ENCODE measurements around the gene VRTN.
"Not testable (repeated sequence)": the region's sequence is repeated elsewhere in the genome, so short reads cannot be mapped to it uniquely, and the experiment has no call there.

VRTN gene

DNA sequence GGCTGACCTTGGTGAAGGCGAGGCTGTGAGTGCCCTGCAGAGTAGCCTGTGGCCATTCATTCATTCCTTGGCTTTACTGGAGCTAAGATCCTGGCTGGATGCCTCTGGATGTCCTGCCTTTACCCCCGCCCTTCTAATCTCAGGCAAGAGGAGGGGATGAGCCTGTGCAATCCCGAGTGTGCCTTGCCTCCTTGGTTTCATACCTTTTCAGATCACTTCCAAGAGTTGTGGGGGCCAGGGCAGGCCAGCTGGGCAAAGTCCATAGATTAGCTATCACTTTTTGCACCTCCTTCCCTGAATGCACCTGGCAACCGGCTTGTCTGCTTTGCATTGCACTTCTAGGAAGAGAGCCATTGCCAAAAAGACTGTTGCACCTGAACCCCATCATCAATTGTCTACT lies 1.5 kb downstream of the VRTN start:
- DNase-seq: no peak

DNA sequence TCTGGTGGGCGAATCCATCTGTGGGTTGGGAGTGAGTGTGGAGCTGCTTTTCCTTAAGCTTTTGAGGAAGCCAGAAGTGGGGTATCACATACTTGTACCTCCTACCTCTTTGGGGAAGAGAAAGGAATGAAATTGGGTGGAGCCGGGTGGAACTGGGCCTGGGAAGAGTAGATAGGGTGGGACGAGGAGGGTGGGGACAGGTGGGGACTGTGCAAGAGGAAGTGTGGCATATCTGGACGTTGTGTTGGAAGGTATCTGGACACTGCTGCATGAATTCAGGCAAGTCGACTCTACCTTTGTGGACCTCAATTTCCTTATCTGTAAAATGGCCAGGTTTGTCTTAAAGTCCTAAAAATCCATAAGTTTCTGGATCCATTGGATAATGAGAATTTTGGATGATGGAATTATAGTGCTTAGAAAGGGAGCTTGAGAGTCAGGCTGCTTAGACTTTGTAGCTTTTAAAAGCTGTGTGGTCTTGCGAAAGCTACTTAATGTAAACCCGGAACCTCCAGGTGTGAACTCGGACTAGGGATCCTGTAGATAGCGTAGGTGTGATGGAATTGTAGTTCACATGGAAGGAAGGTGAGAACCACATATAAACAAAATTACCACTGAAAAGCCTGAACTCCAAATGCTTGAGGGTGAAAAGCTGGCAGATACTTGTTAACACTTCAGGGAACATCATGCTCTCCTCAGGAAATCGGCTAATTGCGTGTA lies 2.1 kb downstream of the VRTN start:
- DNase-seq: no peak

DNA sequence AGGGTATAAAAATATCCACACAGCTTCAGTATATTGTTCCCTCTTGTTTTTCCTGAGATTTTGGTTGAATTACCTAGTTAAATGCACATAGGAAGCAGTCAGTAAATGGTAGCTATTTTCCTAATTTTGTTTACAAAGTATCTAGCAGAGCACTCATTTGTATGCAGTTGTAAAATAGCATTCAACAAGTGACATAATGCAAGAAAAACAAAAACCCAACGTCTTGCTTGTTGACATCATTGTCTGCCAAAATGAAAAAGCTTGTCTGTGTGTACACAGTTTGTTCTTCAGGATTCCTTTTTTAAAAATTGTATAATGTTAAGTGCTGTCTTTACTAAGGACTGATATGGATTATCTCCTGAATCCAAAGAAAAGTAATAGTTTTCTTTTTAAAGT lies 2.7 kb downstream of the VRTN start:
- DNase-seq: no peak

DNA sequence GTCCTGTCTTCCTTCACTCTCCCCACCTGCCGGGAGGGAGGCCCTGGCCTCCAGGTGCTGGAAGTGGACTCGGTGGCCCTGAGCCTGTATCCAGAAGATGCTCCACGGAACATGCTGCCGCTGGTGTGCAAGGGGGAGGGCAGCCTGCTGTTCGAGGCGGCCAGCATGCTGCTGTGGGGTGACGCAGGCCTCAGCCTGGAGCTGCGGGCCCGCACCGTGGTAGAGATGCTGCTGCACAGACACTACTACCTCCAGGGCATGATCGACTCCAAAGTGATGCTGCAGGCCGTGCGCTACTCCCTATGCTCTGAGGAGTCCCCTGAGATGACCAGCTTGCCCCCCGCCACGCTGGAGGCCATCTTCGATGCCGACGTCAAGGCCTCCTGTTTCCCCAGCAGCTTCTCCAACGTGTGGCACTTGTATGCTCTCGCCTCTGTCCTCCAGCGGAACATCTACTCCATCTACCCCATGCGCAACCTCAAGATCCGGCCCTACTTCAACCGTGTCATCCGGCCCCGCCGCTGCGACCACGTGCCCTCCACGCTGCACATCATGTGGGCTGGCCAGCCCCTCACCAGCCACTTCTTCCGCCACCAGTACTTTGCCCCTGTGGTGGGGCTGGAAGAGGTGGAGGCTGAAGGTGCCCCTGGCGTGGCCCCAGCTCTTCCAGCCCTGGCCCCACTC lies 8.8 kb downstream of the VRTN start:
- DNase-seq: no peak

DNA sequence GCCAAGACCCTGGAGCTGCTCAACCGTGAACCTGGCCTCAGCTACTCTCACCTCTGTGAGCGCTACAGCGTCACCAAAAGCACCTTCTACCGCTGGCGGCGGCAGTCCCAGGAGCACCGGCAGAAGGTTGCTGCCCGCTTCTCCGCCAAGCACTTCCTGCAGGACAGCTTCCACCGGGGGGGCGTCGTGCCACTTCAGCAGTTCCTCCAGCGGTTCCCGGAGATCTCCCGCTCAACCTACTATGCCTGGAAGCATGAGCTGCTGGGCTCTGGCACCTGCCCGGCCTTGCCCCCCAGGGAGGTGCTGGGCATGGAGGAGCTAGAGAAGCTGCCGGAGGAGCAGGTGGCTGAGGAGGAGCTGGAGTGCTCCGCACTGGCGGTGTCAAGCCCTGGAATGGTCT lies 9.3 kb downstream of the VRTN start:
- no peak for DNase-seq

DNA sequence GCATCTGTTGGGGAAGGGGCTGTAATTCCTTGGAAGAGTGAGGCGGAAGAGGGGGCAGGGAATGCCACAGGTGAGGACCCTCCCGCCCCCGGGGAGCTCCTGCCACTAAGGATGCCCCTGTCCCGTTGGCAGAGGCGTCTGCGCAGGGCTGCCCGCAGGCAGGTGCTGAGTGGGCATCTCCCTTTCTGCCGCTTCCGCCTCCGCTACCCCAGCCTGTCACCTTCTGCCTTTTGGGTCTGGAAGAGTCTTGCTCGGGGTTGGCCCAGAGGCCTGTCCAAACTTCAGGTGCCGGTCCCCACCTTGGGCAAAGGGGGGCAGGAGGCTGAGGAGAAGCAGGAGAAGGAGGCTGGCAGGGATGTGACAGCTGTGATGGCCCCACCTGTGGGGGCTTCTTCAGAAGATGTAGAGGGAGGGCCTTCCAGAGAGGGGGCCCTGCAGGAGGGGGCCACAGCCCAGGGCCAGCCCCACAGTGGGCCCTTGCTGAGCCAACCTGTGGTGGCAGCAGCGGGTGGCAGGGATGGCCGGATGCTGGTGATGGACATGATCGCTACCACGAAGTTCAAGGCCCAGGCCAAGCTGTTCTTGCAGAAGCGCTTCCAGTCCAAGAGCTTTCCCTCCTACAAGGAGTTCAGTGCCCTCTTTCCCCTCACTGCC lies 10.0 kb downstream of the VRTN start:
- no peak for DNase-seq

DNA sequence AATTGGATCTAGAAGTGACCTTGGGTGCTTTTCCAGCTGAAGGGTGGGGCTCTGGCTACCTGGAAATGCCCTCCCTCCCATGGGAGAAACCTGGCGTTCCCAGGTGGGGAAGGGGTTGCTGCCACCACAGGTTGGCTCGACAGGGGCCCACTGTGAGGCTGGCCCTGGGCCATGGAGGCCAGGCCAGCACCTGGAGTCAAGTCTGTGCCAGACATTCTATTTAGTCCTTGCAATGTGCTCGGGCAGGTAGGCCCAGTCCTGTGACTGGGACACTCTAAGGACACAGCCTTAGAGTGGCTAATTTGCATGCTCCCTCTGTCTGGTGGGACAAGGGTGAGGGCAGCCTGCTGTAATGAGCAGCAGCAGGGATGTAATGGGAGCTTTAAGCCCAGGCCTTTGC lies 11.9 kb downstream of the VRTN start:
- DNase-seq: no peak

DNA sequence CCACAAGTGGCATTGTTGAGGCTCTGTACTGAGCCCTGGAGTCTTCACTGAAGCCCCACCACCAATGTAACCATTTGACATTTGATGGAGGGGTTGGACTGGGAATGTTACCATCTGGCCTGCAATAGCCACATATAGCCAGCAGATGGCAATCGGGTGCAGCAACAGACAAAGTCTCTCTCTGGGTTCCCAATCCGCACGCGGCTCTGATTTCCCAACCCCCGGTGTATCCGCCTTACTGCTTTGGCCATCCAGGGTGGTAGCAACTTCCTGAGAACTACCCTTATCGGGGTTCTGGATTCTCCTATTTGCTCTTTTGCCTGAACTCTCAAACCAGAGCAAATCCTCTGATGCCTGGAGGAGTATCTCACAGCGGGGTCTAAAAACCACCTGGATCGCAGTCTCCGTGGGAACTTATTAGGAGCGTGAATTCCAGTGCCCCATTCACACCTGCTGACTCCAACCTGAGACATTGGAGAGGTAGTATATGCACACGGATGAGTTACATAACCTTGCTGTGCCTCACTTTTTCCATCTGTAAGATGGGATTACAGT lies 14.2 kb downstream of the VRTN start:
- DNase-seq: peak; percentile 16

DNA sequence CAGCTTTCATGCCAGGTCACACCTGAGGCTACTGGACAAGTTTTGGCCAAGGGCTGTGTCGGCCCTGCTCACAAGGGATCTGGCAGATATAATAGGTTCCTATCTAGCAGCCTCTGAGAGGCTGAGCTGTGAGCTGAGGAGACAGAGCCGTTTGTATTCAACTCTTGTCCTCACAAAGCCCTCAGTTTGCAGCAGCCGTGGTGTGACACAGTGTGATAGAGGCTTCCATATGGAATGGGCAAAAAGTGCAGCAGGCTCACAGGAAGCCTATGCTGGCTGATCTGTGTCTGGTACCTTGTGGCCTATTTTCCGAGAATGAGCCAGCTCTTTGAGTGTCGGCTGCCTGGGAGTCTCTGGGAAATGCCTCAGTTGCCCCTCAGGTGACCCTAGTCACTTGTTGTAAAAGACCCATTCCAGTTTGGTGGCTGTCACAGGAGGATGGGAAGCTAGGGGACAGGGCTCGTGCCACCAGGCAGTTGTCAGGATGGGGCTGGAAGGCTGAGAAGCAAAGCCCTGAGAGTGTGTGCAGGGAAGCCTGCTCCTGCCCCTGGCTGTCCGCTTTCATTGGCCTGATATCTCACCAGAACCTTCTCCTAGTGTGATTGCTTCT lies 16.1 kb downstream of the VRTN start:
- no peak for DNase-seq

DNA sequence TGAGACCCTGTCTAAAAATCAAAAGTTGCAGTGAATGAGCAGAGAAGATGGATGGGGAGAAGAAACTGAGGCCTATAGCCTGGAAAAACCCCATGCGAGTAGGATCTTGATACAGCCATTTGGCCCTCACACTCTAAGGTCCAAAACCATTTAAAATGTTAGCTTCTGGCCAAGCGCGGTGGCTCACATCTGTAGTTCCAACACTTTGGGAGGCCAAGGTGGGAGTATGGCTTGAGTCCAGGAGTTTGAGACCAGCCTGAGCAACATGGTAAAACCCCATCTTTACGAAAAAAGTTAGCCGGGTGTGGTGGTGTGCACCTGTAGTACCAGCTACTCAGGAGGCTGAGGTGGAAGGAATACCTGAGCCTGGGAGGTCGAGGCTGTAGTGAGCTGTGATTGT lies 19.8 kb downstream of the VRTN start:
- no peak for DNase-seq

DNA sequence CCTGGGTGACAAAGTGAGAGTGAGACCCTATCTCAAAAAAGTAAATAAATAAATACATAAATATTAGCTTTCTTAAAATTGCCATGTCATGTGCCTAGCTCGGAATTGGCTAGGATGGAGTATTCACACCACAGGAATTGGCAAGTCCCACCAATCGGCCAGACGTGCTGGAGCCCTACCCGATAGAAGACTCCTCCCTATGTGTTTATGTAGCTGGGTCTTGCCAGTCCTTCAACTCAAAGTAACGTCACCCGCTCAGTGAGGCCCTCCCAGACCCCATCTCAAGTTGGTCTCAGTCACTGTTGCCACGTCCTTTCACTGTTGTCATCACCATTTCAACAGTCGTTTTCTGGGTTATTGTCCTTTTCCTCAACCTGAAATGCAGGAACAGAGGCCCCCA lies 20.2 kb downstream of the VRTN start:
- no peak for DNase-seq

DNA sequence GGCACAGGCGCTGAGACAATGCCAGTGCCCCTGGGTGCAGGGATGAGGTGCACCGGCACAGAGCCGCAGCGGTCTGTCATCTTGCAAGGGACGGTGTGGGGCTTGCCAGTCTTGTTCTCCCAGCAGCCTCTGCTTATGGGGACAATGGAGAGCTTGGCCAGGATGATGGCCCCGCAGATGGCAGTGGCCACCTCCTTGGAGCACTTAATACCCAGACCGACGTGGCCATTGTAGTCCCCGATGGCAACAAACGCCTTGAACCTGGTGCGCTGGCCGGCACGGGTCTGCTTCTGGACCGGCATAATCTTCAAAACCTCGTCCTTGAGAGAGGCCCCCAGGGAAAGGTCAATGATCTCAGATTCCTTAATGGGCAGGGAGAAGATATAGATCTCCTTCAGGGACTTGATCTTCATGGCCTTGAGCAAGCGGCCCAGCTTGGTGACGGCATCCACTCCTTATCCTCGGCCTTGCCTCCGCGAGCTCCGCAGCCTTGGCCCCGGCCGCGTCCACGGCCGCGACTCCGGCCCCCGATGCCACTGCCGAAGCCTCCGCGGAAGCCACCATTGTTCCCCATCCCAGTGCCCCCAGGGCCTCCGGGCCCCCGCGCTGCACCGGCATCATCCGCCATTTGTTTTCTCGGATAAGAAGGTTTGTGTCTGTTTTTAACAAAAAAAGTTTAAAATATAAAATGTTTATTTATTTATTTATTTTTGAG lies 29.9 kb downstream of the VRTN start:
- DNase-seq: no peak

DNA sequence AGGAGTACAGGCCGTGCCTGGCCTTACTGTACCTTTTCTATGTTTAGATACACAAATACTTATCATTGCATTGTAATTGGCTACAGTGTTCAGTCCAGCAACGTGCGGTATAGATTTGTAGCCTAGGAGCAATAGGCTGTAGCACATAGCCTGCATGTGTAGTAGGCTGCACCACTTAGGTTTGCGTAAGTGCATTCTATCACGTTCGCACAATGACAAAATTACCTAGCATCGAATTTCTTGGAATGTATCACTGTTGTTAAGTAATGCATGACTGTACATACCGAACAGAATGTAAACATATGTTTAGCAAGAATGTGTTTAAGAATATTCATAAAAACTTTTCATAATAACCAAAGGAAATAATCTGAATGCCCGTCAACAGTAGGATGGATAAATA lies 31.9 kb downstream of the VRTN start:
- no peak for DNase-seq

DNA sequence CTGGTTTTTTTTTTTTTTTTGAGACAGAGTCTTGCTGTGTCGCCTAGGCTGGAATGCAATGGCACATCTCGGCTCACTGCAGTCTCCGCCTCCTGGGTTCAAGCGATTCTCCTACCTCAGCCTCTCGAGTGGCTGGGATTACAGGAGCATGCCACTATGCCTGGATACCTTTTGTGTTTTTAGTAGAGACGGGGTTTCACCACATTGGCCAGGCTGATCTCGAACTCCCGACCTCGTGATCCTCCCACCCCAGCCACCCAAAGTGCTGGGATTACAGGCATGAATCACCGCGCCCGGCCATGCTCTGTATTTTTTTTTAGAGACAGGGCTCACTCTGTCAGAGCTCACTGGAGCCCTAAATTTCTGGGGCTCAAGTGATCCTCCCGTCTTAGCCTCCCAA lies 32.6 kb downstream of the VRTN start:
- no peak for DNase-seq

DNA sequence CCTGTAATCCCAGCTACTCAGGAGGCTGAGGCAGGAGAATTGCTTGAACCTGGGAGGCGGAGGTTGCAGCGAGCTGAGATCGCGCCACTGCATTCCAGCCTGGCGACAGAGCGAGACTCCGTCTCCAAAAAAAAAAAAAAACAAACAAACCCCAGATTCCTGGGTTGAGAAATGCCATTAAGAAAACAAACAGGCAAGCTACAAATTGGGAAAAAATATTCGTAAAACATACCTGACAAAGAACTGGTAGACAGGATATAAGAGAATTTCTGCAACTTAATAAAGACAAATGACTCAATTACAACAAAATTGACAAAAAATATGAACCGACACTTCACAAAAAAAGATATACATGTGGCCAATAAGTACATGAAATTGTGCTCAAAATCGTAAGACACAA lies 33.3 kb downstream of the VRTN start:
- not testable (repeated sequence) for DNase-seq

DNA sequence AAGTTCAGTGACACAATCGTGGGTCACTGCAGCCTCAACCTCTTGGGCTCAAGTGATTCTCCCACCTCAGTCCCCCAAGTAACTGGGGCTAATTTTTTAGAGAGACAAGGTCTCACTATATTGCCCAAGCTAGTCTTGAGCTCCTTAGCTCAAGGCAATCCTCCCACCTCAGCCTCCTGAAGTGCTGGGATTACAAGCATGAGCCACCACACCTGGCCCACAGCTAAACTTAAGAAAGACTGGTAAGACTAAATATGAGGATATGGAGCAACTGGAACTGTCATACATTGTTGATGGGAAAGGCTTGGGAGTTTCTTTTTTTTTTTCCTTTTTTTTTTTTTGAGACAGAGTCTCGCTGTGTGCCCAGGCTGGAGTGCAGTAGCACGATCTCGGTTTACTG lies 34.0 kb downstream of the VRTN start:
- DNase-seq: no peak

DNA sequence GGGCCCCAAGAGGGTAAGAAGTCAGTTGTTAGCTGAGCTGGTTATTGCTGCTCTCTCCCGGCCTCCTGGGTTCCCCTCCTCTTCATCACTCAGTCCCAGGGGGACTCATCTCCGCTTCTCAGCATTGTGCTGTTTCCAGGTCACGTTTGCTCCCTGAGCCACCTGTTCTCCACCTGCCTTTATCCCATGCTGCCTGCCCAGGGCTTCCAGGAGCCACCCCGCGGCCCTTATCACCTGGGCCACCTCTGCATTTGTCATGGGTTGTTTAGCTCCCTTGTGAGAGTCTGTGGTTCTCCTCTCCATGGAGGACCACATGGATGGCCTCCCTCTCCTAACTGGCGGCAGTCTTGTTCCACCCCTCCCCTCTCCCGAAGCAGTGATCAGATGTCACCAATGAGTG lies 41.7 kb downstream of the VRTN start:
- DNase-seq: no peak

DNA sequence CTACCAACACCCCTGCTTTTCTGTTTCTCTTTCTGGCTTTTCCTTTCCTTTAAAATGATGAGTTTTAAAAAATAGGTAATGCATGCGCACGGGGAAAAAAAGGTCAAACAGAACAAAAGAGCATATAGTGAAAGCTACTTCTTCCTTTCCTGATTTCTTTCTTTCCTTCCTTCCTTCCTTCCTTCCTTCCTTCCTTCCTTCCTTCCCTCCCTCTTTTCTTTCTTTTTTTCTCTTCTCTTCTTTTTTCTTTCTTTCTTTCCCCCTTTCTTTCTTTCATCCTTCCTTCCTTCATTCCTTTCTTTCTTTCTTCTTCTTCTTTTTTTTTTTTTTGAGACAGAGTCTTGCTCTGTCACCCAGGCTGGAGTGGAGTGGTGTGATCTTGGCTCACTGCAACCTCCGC lies 42.2 kb downstream of the VRTN start:
- not testable (repeated sequence) for DNase-seq

DNA sequence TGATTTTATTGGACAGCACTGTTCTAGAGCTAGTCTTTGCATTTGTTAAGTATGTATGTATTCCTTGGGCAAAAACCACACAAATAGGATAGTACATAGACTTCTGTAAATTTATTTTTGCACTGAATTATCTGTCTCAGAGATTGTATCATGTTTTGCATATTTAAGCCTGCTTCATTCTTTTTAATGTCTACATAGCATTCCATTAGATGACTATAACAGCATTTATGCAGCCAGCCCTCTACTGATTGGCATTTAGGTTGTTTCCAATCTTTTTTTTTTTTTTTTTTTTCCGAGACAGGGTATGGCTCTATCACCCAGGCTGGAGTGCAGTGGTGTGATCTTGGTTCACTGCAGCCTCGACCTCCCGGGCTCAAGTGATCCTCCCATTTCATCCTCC lies 43.2 kb downstream of the VRTN start:
- no peak for DNase-seq

DNA sequence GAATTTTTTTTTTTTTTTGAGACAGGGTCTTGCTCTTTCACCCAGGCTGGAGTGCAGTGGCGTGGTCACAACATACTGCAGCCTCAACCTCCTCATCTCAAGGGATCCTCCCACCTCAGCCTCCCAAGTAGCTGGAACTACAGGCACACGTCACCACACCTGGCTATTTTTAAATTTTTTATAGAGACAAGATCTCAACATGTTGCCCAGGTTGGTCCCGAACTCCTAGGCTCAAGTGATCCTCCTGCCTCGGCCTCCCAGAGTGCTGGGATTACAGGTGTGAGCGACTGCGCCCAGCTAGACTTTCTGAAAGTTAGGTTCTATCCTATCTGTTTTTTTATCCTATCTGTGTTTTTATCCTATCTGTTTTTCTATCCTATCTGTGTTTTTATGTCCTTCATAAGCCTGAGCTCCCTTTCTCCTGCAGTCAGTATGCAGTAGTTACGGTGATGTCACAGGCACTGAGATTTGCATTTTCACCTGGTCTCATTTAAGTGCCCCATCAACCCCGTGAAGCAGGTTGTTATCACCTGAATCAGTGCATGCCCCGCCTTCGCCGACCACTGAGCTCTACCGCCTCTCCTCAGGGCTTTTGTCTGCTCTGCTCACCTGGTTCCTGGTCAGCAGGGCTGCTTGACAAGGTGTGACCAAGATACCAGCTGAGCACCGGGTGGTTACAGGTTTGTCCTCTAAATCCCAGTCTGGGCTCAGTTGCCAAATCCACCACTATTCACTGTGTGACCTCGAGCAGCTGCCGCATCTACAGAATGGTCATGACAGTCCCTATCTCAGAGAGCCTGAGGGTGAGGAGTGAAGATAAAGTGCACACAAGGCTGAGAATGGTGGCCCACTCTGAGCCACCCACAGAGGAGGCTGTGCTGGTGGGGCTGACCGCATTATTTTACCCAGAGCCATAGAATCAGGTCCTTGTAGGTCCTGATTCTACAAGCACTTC lies 44.6 kb downstream of the VRTN start:
- no peak for DNase-seq

DNA sequence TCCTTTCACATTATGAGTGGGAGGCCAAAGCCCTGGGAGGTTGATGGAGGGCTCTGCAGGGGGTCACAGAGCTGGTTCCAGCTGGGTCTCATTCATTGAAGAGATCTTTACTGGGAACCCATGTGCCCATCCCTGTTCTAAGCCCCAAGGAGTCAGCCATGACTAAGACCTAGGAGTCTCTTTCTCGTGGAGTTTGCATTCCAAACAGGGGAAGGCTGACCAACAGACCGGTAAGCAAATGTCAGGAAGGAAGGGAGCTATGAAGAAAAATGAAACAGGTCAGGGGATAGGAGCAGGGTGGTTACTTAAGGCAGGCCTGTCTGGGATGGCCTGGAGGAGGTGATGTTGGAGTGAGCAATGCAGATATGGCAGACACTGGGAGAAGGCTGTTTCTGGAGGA lies 46.3 kb downstream of the VRTN start:
- DNase-seq: no peak

DNA sequence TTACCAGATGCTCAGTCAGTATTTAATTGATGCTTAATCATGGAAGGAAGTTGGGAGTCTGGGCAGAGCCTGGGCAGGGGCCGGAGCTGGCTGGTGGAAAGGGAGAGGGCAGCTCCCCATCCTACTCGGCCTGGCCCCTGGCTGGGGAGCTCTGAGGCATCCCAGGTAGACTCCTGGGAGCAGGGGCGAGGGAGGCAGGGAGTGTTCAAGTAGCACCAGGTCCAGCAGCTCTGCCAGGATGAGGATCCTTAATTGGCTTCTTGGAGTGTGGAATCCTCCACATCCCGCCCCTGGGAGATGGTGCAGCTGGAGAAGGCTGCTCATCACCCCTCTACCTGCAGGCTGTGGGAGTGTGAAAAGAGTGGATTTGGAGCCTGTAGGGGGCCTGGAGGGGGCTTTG lies 46.8 kb downstream of the VRTN start:
- DNase-seq: no peak
